Measurements from ENCODE around the gene ELF2. TPM values are rescaled to one million over a fixed set of nuclear protein-coding genes. Genes with fewer than 3 reads are reported as not detected.
"Not testable (repeated sequence)": the region's sequence is repeated elsewhere in the genome, so short reads cannot be mapped to it uniquely, and the experiment has no call there.

ELF2 gene
- total RNA-seq, 2 donors from 2014 or later: 47.6 to 53.9 TPM

- Histone ChIP-seq H3K9me3 (ENCODE audit: control insufficient read depth, low read length) (no peaks in the 10 kb centered on the region), H3K27me3 (ENCODE audit: control insufficient read depth, insufficient read depth, low read length, poor library complexity, severe bottlenecking) (no peaks in the 10 kb centered on the region), H3K27ac (ENCODE audit: low read depth, low read length) (no peak overlapping the region), H3K9ac (ENCODE audit: extremely low read depth, low read length, poor library complexity, severe bottlenecking) (no peak overlapping the region), H3K36me3 (ENCODE audit: control insufficient read depth, insufficient read depth, low read length) (no peaks in the 10 kb centered on the region), H3K4me1 (ENCODE audit: control insufficient read depth, insufficient read depth, low read length) (no peaks in the 10 kb centered on the region), H3K4me3 (ENCODE audit: low read length) (no peak overlapping the region)
- Mint-ChIP-seq H3K9me3 (no peaks in the 10 kb centered on the region), H3K27me3 (ENCODE audit: insufficient read depth) (no peaks in the 10 kb centered on the region), H3K4me1 (peaks cover 7% of the 10 kb centered on the region), H3K4me3 (no peak overlapping the region), H3K36me3 (ENCODE audit: low read depth) (no peaks in the 10 kb centered on the region), H3K27ac (no peak overlapping the region)
- WGBS, 2 experiments (ENCODE audit: insufficient coverage in 1 of 2, insufficient read length in 1 of 2): 51 to 65% methylated on average over 5 to 6 of the region's 7 CpGs
- peak; percentile 81 for DNase-seq
- TF ChIP-seq, protein P1, sequence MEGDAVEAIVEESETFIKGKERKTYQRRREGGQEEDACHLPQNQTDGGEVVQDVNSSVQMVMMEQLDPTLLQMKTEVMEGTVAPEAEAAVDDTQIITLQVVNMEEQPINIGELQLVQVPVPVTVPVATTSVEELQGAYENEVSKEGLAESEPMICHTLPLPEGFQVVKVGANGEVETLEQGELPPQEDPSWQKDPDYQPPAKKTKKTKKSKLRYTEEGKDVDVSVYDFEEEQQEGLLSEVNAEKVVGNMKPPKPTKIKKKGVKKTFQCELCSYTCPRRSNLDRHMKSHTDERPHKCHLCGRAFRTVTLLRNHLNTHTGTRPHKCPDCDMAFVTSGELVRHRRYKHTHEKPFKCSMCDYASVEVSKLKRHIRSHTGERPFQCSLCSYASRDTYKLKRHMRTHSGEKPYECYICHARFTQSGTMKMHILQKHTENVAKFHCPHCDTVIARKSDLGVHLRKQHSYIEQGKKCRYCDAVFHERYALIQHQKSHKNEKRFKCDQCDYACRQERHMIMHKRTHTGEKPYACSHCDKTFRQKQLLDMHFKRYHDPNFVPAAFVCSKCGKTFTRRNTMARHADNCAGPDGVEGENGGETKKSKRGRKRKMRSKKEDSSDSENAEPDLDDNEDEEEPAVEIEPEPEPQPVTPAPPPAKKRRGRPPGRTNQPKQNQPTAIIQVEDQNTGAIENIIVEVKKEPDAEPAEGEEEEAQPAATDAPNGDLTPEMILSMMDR (conservative IDR thresholded peaks at IDR 0.05): no peak
Observed at GRCh38 chr4:139214039-139214534, 37.1 kb upstream of the ELF2 start.

- 95 to 98% methylated on average over 6 to 10 of the region's 10 CpGs for WGBS, 2 experiments (ENCODE audit: insufficient coverage in 1 of 2, insufficient read length in 1 of 2)
- H3K27ac Mint-ChIP-seq; H3K27me3 Mint-ChIP-seq (ENCODE audit: insufficient read depth); H3K36me3 ChIP-seq (ENCODE audit: control insufficient read depth, insufficient read depth, low read length); H3K9ac ChIP-seq (ENCODE audit: extremely low read depth, low read length, poor library complexity, severe bottlenecking); H3K4me1 Mint-ChIP-seq; H3K4me3 Mint-ChIP-seq; DNase-seq; H3K9me3 ChIP-seq (ENCODE audit: control insufficient read depth, low read length); H3K4me1 ChIP-seq (ENCODE audit: control insufficient read depth, insufficient read depth, low read length); H3K9me3 Mint-ChIP-seq; H3K36me3 Mint-ChIP-seq (ENCODE audit: low read depth); H3K4me3 ChIP-seq (ENCODE audit: low read length); H3K27me3 ChIP-seq (ENCODE audit: control insufficient read depth, insufficient read depth, low read length, poor library complexity, severe bottlenecking); H3K27ac ChIP-seq (ENCODE audit: low read depth, low read length): not testable (repeated sequence)
Observed at GRCh38 chr4:139213633-139214032, 36.6 kb upstream of the ELF2 start.

DNA sequence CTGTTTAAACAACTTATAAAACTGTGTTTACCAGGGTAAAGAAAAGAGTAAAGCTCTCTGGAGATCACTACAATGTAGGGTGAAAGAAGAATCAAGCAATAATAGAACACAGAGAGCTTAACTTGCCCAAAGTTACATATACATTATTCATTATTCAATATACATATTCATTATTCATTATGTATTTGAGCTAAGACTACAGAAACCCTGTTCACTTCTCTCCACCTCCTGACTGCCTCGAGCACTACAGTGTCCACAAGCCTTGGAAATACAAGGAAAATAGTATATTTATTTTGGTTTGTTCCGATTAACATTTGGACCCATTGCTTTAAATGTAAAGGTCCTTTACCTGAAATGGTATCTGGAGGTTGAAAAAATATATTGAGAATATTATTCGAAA, 35.9 kb upstream of the ELF2 start:
- Mint-ChIP-seq H3K4me3 (no peak overlapping the region), H3K27me3 (ENCODE audit: insufficient read depth) (no peaks in the 10 kb centered on the region), H3K4me1 (peaks cover 7% of the 10 kb centered on the region), H3K9me3 (no peaks in the 10 kb centered on the region), H3K36me3 (ENCODE audit: low read depth) (no peaks in the 10 kb centered on the region), H3K27ac (no peak overlapping the region)
- DNase-seq: no peak
- H3K27me3 ChIP-seq (ENCODE audit: control insufficient read depth, insufficient read depth, low read length, poor library complexity, severe bottlenecking): no peaks in the 10 kb centered on the region
- H3K9ac ChIP-seq (ENCODE audit: extremely low read depth, low read length, poor library complexity, severe bottlenecking): no peak overlapping the region
- H3K27ac ChIP-seq (ENCODE audit: low read depth, low read length): no peak overlapping the region
- H3K36me3 ChIP-seq (ENCODE audit: control insufficient read depth, insufficient read depth, low read length): no peaks in the 10 kb centered on the region
- 95 to 96% methylated on average over 3 of the region's 3 CpGs for WGBS, 2 experiments (ENCODE audit: insufficient coverage in 1 of 2, insufficient read length in 1 of 2)
- no peak overlapping the region for H3K4me3 ChIP-seq (ENCODE audit: low read length)
- H3K9me3 ChIP-seq (ENCODE audit: control insufficient read depth, low read length): no peaks in the 10 kb centered on the region
- TF ChIP-seq, protein P1 (conservative IDR thresholded peaks at IDR 0.05): no peak
- H3K4me1 ChIP-seq (ENCODE audit: control insufficient read depth, insufficient read depth, low read length): no peaks in the 10 kb centered on the region

GRCh38 chr4:139210486-139210885, 33.5 kb upstream of the ELF2 start:
- Mint-ChIP-seq H3K9me3 (no peaks in the 10 kb centered on the region), H3K27ac (no peak overlapping the region), H3K27me3 (ENCODE audit: insufficient read depth) (no peaks in the 10 kb centered on the region), H3K4me3 (no peak overlapping the region), H3K4me1 (peaks cover 7% of the 10 kb centered on the region), H3K36me3 (ENCODE audit: low read depth) (no peaks in the 10 kb centered on the region)
- Histone ChIP-seq H3K9me3 (ENCODE audit: control insufficient read depth, low read length) (no peaks in the 10 kb centered on the region), H3K4me3 (ENCODE audit: low read length) (no peak overlapping the region), H3K27ac (ENCODE audit: low read depth, low read length) (no peak overlapping the region), H3K9ac (ENCODE audit: extremely low read depth, low read length, poor library complexity, severe bottlenecking) (no peak overlapping the region), H3K4me1 (ENCODE audit: control insufficient read depth, insufficient read depth, low read length) (no peaks in the 10 kb centered on the region), H3K36me3 (ENCODE audit: control insufficient read depth, insufficient read depth, low read length) (no peaks in the 10 kb centered on the region), H3K27me3 (ENCODE audit: control insufficient read depth, insufficient read depth, low read length, poor library complexity, severe bottlenecking) (no peaks in the 10 kb centered on the region)
- WGBS, 2 experiments (ENCODE audit: insufficient coverage in 1 of 2, insufficient read length in 1 of 2): 100% methylated on average over 1 of the region's 1 CpG
- TF ChIP-seq, protein P1 (conservative IDR thresholded peaks at IDR 0.05): no peak
- no peak for DNase-seq
